Limb (tissue), 2 donors: ENCODE measurements around the gene KCNJ6.
"Not testable (repeated sequence)": the region's sequence is repeated elsewhere in the genome, so short reads cannot be mapped to it uniquely, and the experiment has no call there.

ENCODE experiments used
- DNase-seq, 2 donors: peaks; one replicate each; pipeline ENCODE4 v3.0.0-alpha.2; 2016; ENCODE audit errors: extremely low spot score in 2 of 2

KCNJ6 gene

GRCh38 chr21:37780991-37781983 lies 135.0 kb downstream of the KCNJ6 start:
- DNase-seq: no peak

- DNase-seq: no peak
These were observed 145.1 kb downstream of the KCNJ6 start for GRCh38 chr21:37771181-37771580.

- DNase-seq: no peak
These were observed 145.8 kb downstream of the KCNJ6 start for GRCh38 chr21:37770461-37770860.

- no peak for DNase-seq
These were observed 146.6 kb downstream of the KCNJ6 start for GRCh38 chr21:37769656-37770055.

- DNase-seq: no peak
These were observed 148.3 kb downstream of the KCNJ6 start for GRCh38 chr21:37767984-37768383.

- no peak for DNase-seq
These were observed 150.1 kb downstream of the KCNJ6 start for GRCh38 chr21:37766129-37766528.

- DNase-seq: no peak
These were observed 150.9 kb downstream of the KCNJ6 start for GRCh38 chr21:37765221-37765900.

- no peak for DNase-seq
These were observed 151.6 kb downstream of the KCNJ6 start for GRCh38 chr21:37764691-37765090.

GRCh38 chr21:37763298-37763697 lies 153.0 kb downstream of the KCNJ6 start:
- no peak for DNase-seq

- peak in 1 of 2 donors; percentile 48 for DNase-seq
These were observed 153.7 kb downstream of the KCNJ6 start for GRCh38 chr21:37762606-37763005.

GRCh38 chr21:37761406-37761805 lies 154.9 kb downstream of the KCNJ6 start:
- DNase-seq: not testable (repeated sequence)

- DNase-seq: no peak
These were observed 156.5 kb downstream of the KCNJ6 start for GRCh38 chr21:37759777-37760176.

- DNase-seq: peak in 1 of 2 donors; percentile 48
These were observed 157.3 kb downstream of the KCNJ6 start for GRCh38 chr21:37758982-37759381.

GRCh38 chr21:37757606-37758376 lies 158.5 kb downstream of the KCNJ6 start:
- no peak for DNase-seq

GRCh38 chr21:37753122-37753599 lies 163.1 kb downstream of the KCNJ6 start:
- no peak for DNase-seq

- DNase-seq: no peak
These were observed 164.8 kb downstream of the KCNJ6 start for GRCh38 chr21:37751268-37751975.

GRCh38 chr21:37749132-37749531 lies 167.1 kb downstream of the KCNJ6 start:
- no peak for DNase-seq

- DNase-seq: no peak
These were observed 167.9 kb downstream of the KCNJ6 start for GRCh38 chr21:37748351-37748750.

- DNase-seq: no peak
These were observed 169.4 kb downstream of the KCNJ6 start for GRCh38 chr21:37746849-37747248.

- DNase-seq: no peak
These were observed 171.7 kb downstream of the KCNJ6 start for GRCh38 chr21:37744551-37744950.

- no peak for DNase-seq
These were observed 173.7 kb downstream of the KCNJ6 start for GRCh38 chr21:37742532-37742931.
